Right ventricle myocardium inferior (tissue), 1 donor: ENCODE results near the gene SIGLEC15. TPM values are rescaled to one million over a fixed set of nuclear protein-coding genes. Genes with fewer than 3 reads are reported as not detected.

ENCODE experiments used
- ATAC-seq: fragments of 200-7000 bp; cut with Tn5 transposase; one replicate; pipeline ENCODE4 v1.9.1; 2020; ENCODE audit warnings: mild to moderate bottlenecking, moderate library complexity
- DNase-seq: peaks from one replicate; pipeline ENCODE4 v3.0.0; 2021; ENCODE audit errors: missing footprints
- intact Hi-C: fragments of 100-400 bp; cut with DNase I; formaldehyde crosslinking; loops from one replicate; pipeline ENCODE4 v1.11.0; 2022
- total RNA-seq: library from RNA; stranded (reverse); fragmentation: NEBNext Ultra II Directional; extraction: Animal tissue kit (Norgen Biotek cat#: 25700); gene quantifications from one replicate; pipeline ENCODE4 v1.2.1, GENCODE V29; 2021
- donor health status: DM: no; HTN: yes; CAD: no; lungs with severe emphysema.

The SIGLEC15 gene
- total RNA-seq, 1 donor from 2014 or later = not detected

- intact Hi-C loops = no loop called here
- ATAC-seq = no peak
- DNase-seq = no peak
Observed at GRCh38 chr18:45863469-45863868, 38.0 kb downstream of the SIGLEC15 start.

- intact Hi-C loops = no loop called here
- DNase-seq (no peak), ATAC-seq (no peak)
Observed at GRCh38 chr18:45864081-45864480, 38.6 kb downstream of the SIGLEC15 start.

GRCh38 chr18:45865466-45865865 lies 40.0 kb downstream of the SIGLEC15 start:
- intact Hi-C loops = no loop called here

GRCh38 chr18:45870419-45870818 lies 44.9 kb downstream of the SIGLEC15 start:
- DNase-seq = no peak
- ATAC-seq = no peak
- intact Hi-C loops = no loop called here

More at GRCh38 chr18:45865466-45865865, 40.0 kb downstream of the SIGLEC15 start:
- DNase-seq (no peak), ATAC-seq (no peak)

- intact Hi-C loops = no loop called here
- ATAC-seq (no peak), DNase-seq (no peak)
Observed at GRCh38 chr18:45871431-45872084, 46.1 kb downstream of the SIGLEC15 start.

- no peak for DNase-seq
- no peak for ATAC-seq
- intact Hi-C loops = no loop called here
Observed at GRCh38 chr18:45874491-45875184, 49.2 kb downstream of the SIGLEC15 start.

- no peak for DNase-seq
- ATAC-seq = no peak
- intact Hi-C loops = no loop called here
Observed at GRCh38 chr18:45876161-45876560, 50.7 kb downstream of the SIGLEC15 start.

- intact Hi-C loops = no loop called here
- ATAC-seq = no peak
- DNase-seq = no peak
Observed at GRCh38 chr18:45877403-45877802, 51.9 kb downstream of the SIGLEC15 start.

GRCh38 chr18:45879681-45880655 lies 54.5 kb downstream of the SIGLEC15 start:
- ATAC-seq = peak; percentile 90
- peak; percentile 88 for DNase-seq
- intact Hi-C loops = loop anchor here (1.0 kb wide), 1 partner anchor 189 kb away; no protein-coding TSS in a partner anchor

- no peak for ATAC-seq
- intact Hi-C loops = loop anchor here (1.0 kb wide), 1 partner anchor 190 kb away; no protein-coding TSS in a partner anchor
- DNase-seq = no peak
Observed at GRCh38 chr18:45880876-45881558, 55.5 kb downstream of the SIGLEC15 start.

GRCh38 chr18:45887585-45887984 lies 62.1 kb downstream of the SIGLEC15 start:
- intact Hi-C loops = no loop called here
- ATAC-seq = no peak

GRCh38 chr18:45889419-45890064 lies 64.1 kb downstream of the SIGLEC15 start:
- DNase-seq (no peak), ATAC-seq (no peak)
- intact Hi-C loops = no loop called here

More at GRCh38 chr18:45887585-45887984, 62.1 kb downstream of the SIGLEC15 start:
- DNase-seq = no peak

GRCh38 chr18:45890606-45891005 lies 65.1 kb downstream of the SIGLEC15 start:
- ATAC-seq = no peak
- no peak for DNase-seq
- intact Hi-C loops = no loop called here

GRCh38 chr18:45891806-45892205 lies 66.3 kb downstream of the SIGLEC15 start:
- no peak for DNase-seq
- ATAC-seq = no peak
- intact Hi-C loops = no loop called here
